Stimulated activated naive CD8-positive, alpha-beta T cell treated with anti-CD3 and anti-CD28 coated beads, Interleukin-15, amount 100 ng/mL, for 72 hours (primary cell): Measurements from ENCODE around the gene SALL4.
"Not testable (repeated sequence)": the region's sequence is repeated elsewhere in the genome, so short reads cannot be mapped to it uniquely, and the experiment has no call there.

Experiments
- ATAC-seq: fragments of 150-1000 bp; cut with Tn5 transposase; 2 replicates; pipeline ENCODE4 v1.10.0; 2021; ENCODE audit warnings: mild to moderate bottlenecking, moderate library complexity
- DNase-seq, 2 donors: peaks; one replicate each; pipeline ENCODE4 v3.0.0; 2021 to 2022
- H3K27ac Mint-ChIP-seq, 2 donors: one replicate each; pipeline ENCODE4 v1.8.0; 2022; ENCODE audit warnings: mild to moderate bottlenecking in 2 of 2, mixed read lengths in 2 of 2, moderate library complexity in 2 of 2
- H3K27me3 Mint-ChIP-seq: one replicate; pipeline ENCODE4 v1.8.0; 2022; ENCODE audit warnings: mixed read lengths
- H3K4me1 Mint-ChIP-seq: one replicate; pipeline ENCODE4 v1.8.0; 2022; ENCODE audit warnings: mild to moderate bottlenecking, mixed read lengths
- H3K4me3 Mint-ChIP-seq, 2 donors: one replicate each; pipeline ENCODE4 v1.8.0; 2022; ENCODE audit warnings: mild to moderate bottlenecking in 2 of 2, mixed read lengths in 2 of 2, moderate library complexity in 1 of 2
- H3K9me3 Mint-ChIP-seq, 2 donors: one replicate each; pipeline ENCODE4 v1.8.0; 2022; ENCODE audit warnings: mixed read lengths in 2 of 2

The SALL4 gene

DNA sequence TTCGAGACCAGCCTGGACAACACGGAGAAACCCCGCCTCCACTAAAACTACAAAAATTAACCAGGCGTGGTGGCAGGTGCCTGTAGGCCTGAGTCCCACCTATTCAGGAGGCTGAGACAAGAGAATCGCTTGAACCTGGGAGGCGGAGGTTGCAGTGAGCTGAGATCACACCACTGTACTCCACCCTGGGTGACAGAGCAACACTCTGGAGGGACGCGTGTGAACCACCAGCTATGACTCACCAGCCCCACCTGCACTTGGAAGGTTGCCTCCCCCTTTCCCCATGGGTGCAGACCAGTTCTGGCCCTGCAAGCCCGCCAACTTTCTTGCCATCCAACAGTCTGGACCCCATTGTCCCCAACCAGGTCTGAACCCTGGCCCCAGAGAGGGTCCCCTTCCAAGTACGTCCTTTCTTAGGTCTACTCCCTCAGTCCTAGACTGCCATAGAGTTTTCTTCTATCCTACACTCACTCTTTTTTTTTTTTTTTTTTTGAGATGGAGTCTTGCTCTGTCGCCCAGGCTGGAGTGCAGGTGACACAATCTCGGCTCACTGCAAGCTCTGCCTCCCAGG lies 63.4 kb downstream of the SALL4 start:
- H3K9me3 Mint-ChIP-seq: no peaks in the 10 kb centered on the region
- no peak for ATAC-seq
- no peak for DNase-seq
- no peaks in the 10 kb centered on the region for H3K4me1 Mint-ChIP-seq
- no peaks in the 10 kb centered on the region for H3K27me3 Mint-ChIP-seq
- peak overlapping the region in 1 of 2 donors; percentile 38 for H3K27ac Mint-ChIP-seq
- no peak overlapping the region for H3K4me3 Mint-ChIP-seq

DNA sequence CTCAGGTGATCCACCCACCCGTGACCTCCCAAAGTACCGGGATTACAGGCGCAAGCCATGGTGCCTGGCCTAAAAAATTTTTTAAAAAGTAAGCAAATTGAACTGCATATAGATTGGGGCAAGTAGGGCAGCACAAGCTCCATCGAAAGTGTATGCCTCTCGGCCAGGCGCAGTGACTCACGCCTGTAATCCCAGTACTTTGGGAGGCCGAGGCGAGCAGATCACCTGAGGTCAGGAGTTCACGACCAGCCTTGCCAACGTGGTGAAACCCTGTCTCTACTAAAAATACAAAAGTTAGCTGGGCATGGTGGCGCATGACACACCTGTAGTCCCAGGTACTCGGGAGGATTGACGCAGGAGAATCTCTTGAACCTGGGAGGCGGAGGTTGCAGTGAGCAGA lies 64.1 kb downstream of the SALL4 start:
- not testable (repeated sequence) for H3K4me1 Mint-ChIP-seq, H3K27me3 Mint-ChIP-seq, ATAC-seq, DNase-seq, H3K27ac Mint-ChIP-seq, H3K4me3 Mint-ChIP-seq, H3K9me3 Mint-ChIP-seq

GRCh38 chr20:51736947-51737346 lies 65.4 kb downstream of the SALL4 start:
- H3K9me3 Mint-ChIP-seq: no peaks in the 10 kb centered on the region
- DNase-seq (no peak), ATAC-seq (no peak)
- H3K27me3 Mint-ChIP-seq: peaks cover 5% of the 10 kb centered on the region
- H3K4me1 Mint-ChIP-seq: peaks cover 6% of the 10 kb centered on the region
- H3K4me3 Mint-ChIP-seq: no peak overlapping the region
- no peak overlapping the region for H3K27ac Mint-ChIP-seq

GRCh38 chr20:51735728-51736600 lies 66.4 kb downstream of the SALL4 start:
- Mint-ChIP-seq H3K27me3 (peaks cover 13% of the 10 kb centered on the region), H3K9me3 (no peaks in the 10 kb centered on the region), H3K27ac (no peak overlapping the region), H3K4me1 (peaks cover 13% of the 10 kb centered on the region), H3K4me3 (no peak overlapping the region)
- DNase-seq (no peak), ATAC-seq (no peak)

GRCh38 chr20:51734876-51735720 lies 67.2 kb downstream of the SALL4 start:
- ATAC-seq: no peak
- DNase-seq: no peak
- Mint-ChIP-seq H3K4me1 (peaks cover 13% of the 10 kb centered on the region), H3K27ac (no peak overlapping the region), H3K4me3 (no peak overlapping the region), H3K9me3 (no peaks in the 10 kb centered on the region), H3K27me3 (peaks cover 13% of the 10 kb centered on the region)

- peaks cover 13% of the 10 kb centered on the region for H3K27me3 Mint-ChIP-seq
- H3K4me3 Mint-ChIP-seq: no peak overlapping the region
- no peaks in the 10 kb centered on the region for H3K9me3 Mint-ChIP-seq
- DNase-seq (no peak), ATAC-seq (no peak)
- H3K27ac Mint-ChIP-seq: peak overlapping the region in 1 of 2 donors; percentile 14
- peaks cover 13% of the 10 kb centered on the region for H3K4me1 Mint-ChIP-seq
Measured at GRCh38 chr20:51733070-51733469, 69.3 kb downstream of the SALL4 start.
